GM19193 (cell line): ENCODE results near the gene PDE2A.

Experiments
- POLR2A ChIP-seq: IDR thresholded peaks from 4 replicates; pipeline ENCODE4 v1.6.1; 2011; ENCODE audit not compliant: insufficient read depth, insufficient read length; ENCODE audit errors: extremely low read depth

PDE2A gene

DNA sequence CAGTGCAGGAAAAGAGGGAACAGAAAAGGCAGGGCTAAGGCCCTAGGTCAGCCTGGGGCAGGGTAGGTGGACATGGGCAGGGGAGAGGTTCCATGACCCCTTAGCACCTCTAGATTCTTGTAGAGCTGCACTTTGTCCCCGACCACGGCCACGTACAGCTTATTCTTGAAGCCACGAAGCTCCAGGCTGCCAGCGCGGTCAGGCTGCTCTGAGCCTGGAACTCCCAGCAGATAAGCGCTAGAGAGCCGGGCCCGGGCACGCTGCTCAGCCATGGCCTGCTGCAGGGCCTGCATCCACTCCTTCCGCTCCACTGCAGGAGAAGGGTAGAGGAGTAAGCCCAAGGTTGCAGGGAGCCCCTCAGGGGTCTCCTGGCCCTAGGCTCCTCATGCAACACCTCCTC, 36.1 kb upstream of the PDE2A start:
- TF ChIP-seq POLR2A: no peak

DNA sequence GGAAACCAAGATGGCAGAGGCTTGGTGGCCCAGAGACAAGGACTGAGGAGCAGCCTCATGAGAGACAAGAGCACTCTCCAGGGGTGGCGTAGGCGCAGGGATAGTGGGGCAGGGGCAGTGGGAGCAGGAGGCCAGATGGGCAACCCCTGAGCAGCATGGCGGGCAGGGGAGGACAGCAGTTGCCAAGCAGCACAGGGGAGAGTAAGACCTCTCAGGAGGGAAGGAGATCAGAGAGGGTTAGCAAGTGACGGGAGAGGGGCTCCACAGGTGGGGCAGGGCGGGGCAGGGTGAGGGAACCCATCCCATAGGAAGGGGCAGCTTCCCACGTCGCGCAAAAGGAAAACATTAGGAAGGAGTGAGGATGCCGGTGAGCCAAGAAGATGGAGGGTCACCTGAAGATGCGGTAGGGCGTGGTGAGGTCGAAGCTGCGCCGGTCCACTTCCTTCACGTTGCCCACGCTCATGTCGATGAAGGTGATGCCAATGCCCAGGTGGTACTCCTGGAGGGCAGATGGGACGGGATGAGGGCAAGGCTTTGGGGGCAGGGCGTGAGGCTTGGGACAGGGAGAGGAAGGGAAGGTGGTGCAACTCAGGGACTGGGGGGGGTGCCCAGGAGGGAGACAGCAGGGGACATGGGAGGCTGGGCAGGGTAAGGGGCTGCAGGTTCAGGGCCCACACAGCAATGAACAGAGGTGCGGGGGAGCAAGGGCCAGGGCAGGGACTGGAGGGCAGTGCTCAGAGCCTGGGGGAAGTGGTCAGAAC, 35.4 kb upstream of the PDE2A start:
- no peak for TF ChIP-seq POLR2A

DNA sequence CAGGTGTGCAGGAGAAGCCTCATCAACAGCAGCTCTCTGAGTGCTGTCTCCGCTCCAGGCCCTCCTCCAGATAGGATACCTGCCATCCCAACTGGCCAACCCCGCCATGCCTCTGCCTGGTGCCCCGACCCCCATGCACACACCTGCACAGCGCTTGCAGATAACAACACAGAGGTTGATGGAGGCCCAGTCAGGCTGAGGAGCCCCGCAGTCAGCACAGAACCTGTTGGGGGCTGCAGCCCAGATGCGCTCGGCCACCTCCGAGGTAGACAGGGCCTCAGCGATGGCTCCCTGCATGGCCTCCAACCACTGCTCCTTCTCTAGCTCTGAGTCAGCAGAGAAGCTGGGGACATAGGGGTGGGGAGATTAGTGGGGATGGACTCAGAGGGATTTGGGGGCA, 32.8 kb upstream of the PDE2A start:
- no peak for TF ChIP-seq POLR2A

DNA sequence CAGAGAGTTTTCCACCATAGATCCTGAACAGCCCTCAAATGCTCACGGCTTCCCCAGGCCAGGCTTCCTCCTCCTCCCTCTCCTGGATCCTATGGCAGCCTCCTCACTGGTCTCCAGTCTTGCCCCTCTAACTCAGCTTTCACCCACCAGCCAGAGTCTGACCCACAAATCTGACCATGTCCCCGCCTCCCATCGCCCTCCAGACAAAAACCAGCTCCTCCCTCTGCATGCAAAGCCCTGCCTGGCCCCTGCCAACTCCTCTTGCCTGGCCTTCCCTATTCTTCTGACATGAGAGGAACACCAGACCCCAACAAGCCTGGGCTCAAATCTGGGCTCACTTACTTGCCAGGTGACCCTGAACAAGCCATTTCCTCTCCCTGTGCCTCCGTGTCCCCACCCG, 32.4 kb upstream of the PDE2A start:
- TF ChIP-seq POLR2A: no peak

DNA sequence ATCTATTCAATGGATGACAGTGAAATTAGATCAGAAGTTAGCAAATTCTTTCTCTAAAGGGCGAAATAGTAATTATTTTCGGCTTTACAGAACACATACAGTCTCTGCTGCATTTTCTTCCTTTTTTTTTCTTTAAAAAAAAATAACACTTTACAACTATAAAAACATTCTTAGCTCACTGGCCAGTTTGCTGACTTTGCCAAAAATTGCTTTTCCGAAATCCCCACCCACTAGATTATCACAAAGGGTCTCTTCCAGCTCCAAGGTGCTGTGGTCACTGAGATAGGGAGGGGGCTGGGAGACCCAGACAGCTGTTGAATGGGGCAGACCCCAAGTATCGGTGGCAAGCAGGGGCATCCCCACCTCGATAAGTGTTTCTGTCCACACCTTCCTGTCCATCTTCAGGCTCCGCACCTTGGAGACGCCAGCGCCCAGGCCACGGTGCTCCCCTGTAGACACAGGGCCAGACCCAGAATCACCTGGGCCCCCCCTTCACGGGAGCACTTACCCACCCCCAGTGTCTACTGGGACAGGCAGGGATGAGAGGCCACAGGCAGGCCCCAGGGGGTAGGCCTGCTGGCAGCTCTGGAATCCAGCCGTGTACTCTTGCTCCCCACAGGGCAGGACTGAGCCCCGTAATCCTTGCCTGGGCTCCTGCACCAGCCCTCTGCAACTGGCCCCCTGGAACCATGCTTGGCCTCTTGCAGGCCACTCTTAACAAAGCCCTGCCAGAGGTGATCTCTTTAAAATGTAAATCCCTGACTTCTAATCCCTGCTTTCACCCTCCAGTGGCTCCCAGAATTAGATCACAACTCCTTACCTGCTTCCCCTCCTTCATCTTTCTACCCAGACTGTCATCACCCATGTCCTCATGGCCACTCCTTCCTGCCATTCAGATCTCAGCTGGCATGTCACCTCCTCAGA, 31.5 kb upstream of the PDE2A start:
- TF ChIP-seq POLR2A: no peak

DNA sequence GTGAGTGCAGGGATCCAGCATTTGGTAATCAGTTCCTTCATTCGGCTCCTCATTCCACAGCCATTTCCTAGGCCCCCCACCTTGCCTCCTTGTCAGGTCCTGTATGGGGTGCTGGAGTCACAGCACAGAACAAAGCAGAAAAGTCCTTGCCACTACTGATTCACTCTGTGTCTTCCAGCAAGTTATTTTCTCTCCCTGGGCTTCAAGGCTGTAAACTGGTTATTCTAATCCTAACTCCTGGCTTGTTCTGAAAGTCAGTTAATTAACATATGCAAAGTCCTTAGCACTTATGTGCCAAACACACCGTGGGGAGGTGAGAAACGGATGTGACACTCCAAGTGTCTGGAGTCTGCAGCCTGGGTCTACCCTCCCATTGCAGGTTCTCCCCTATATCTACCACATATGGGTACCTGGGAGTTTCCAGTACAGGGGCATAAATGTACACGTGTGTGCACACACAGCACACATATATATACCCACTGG, 30.6 kb upstream of the PDE2A start:
- TF ChIP-seq POLR2A: no peak

DNA sequence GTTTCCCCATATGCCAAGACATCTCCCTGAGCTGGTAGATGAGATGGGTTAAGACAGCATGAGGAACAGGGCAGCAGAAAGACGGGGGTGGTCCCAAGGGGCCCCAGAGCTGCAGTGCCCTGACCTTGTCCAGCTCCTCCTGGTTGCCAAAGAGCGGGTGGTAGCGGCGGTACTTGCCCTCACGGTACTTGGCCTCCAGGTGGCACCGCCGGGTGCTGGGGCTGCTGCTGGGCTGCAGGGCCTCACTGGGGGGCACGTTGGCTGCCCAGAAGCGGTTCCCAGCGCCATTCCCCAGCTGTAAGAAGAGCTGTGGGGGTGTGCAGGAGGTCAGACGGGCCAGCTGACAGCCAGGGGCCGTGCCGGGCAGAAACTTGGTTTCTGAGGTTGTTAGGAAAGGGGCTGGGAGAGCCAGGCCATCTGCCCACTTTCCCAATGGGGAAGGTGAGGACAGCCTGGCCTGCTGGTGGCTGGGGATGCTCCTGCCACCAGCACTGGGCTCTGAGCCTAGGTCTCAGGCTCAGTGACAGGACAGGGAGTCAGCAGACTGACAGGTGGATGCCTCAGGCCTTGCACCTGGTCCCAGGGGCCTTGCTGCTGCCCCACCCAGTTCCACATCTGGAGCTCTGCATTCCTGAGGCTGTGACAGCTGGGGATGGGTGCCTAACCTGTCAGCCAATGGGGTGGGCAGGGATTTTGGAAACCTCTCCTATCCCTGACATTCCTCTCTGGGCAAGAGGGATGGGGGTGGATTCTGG, 30.0 kb upstream of the PDE2A start:
- no peak for TF ChIP-seq POLR2A

DNA sequence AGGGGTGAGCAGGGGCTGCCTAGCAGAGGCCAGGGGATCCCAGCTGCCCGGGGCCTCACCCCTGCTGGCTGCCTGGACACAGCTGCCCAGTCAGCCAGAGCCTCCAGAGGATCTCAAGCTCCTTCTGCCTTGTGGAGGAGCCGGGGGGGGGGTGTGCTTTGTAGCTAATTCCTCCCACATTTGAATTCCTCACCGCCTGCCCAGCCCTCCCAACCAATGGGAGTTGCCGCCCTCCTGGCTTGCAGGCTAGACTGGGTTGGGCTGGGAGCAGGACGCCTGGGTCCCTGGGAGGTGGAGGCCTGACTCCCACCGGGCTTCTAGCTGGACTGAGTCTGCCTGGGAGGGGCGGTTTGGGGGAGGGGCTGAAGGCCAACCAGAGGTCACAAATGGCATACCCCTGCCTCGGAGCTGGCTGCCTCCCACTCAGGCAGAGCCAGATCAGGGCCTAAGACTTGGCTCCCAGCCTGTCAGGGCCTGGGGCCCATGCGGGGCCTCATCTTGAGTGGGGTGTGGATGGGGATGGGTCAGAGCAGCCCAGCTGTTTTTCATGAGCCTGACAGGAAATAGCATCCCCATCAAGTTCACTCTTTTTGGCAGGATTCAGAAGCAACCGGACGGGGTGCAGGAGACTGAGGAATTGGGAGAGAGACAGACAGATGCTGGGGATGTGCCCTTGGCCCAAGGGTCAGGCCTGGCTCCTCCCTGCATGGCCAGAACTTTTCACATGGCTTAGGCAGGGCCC, 29.2 kb upstream of the PDE2A start:
- no peak for TF ChIP-seq POLR2A

DNA sequence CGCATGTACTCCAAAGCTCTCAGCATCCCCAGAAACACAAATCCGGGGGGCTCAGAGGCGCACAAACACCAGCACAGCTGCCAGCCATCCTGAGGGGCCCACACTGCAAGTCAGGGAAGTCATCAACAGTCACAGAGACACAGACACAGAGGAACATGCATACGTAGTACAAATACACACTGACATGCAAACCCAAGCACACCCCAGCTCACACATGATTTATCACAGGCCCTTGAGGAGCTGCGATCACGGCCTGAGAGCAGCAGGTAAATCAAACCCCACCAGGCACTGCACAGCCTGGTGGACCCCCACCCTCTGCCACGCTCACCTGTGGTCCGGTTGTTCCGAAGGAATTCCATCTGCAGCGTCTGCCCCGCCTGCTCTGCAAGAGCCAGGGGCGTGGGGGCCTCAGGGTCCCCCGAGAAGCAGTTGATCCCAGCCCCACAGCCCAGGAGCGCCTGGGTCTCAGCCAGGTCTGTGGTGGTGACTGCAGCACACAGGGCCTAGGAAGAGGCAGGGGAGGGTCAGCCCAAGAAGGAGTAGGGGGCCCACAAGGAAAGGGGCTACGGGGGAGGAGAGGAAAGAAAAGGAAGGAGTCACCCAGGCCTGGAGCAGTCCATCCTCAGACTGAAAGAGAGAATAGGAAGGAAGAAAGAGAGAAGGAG, 28.5 kb upstream of the PDE2A start:
- no peak for TF ChIP-seq POLR2A

DNA sequence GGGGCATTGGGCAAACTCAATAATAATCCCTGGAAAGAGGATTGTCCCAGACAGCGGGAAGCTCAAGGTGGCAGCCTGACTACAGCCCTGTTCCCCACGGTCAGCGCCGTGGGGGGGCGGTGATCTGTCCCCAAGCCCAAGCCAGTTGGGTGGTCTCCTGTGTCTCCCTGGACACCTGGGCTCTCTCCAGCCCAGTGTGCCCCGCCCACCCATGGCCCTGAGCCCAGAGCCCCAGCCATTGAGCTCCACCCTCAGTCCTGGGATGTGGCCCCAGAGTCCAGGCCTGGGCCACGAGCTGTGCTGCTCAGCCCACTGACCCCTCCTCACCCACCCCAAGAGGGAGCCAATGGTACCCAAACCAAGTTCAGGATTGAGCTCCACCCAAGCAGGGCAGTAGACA, 27.9 kb upstream of the PDE2A start:
- no peak for TF ChIP-seq POLR2A

DNA sequence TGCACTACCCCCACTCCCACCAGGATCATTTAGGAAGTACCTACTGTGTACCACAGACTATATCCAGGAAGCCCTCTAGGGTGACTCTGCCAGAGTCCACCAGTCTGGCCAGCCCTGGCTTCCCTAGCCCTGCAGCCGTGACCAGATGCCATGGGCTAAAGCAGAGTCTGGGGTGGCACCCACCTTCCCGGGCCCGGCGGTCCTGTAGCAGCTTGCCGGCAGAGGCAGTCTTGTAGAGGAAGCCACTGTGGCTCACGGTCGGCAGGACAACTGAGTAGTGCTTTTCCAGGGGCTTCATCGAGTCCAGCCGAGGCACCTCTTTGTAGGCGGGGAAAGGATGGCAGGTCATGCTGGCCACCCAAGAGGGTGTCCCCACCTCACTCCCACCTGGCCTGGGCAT, 27.2 kb upstream of the PDE2A start:
- no peak for TF ChIP-seq POLR2A

DNA sequence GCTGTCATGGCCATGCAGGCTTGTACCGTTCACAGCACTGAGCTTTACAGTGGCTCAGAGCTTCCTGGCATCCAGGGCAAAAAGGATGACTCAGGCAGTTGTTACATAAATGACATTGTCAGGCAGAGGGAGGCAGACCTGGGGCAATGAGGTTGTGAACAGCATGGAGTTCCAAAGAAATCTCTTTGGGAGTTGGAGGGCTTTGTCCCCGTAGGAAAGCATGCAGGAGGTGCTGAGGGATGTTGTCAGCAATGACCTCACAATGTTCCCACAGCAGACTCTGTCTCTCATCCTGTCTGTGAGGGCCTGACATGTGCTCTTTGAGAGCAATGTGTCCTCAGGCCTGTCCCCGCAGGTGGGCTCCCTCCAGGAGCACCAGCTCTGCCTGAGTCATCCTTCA, 25.9 kb upstream of the PDE2A start:
- no peak for TF ChIP-seq POLR2A

DNA sequence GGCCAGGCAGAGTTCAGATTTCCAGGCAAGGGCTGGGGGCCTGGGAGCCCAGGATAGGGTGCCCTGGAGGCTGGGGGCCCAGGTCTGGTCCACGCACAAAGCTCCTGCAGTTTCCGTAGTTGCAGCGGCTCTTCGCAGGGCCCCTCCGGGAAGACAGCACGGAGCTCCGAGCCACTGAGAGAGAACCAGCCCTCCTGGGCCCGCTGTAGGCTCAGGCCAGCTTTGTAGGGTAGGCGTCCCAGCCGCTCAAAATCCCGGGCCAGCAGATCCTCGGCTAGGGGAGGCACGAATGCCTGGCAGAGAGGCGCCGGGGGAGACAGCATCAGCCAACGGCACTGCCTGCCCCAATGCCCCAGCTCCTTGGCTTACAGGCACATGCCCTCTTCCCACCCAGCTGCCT, 23.6 kb upstream of the PDE2A start:
- TF ChIP-seq POLR2A: no peak
